Sigmoid colon (tissue), 3 donors: ENCODE data around the gene NVL.

Experiments
- CTCF ChIP-seq, 4 experiments: fragments of 450-650 bp in 3 of 4; fragments of 200-600 bp in 1 of 4; IDR thresholded peaks; one replicate each; pipeline ENCODE4 v1.5.1; 2016 to 2019; ENCODE audit warnings: antibody characterized with exemption in 4 of 4, mild to moderate bottlenecking in 3 of 4, moderate library complexity in 2 of 4
- POLR2A ChIP-seq, 2 donors: fragments of 450-650 bp; IDR thresholded peaks; one replicate each; pipeline ENCODE4 v1.6.1; 2016; ENCODE audit warnings: antibody characterized with exemption in 2 of 2, mild to moderate bottlenecking in 2 of 2, moderate library complexity in 2 of 2

DNA sequence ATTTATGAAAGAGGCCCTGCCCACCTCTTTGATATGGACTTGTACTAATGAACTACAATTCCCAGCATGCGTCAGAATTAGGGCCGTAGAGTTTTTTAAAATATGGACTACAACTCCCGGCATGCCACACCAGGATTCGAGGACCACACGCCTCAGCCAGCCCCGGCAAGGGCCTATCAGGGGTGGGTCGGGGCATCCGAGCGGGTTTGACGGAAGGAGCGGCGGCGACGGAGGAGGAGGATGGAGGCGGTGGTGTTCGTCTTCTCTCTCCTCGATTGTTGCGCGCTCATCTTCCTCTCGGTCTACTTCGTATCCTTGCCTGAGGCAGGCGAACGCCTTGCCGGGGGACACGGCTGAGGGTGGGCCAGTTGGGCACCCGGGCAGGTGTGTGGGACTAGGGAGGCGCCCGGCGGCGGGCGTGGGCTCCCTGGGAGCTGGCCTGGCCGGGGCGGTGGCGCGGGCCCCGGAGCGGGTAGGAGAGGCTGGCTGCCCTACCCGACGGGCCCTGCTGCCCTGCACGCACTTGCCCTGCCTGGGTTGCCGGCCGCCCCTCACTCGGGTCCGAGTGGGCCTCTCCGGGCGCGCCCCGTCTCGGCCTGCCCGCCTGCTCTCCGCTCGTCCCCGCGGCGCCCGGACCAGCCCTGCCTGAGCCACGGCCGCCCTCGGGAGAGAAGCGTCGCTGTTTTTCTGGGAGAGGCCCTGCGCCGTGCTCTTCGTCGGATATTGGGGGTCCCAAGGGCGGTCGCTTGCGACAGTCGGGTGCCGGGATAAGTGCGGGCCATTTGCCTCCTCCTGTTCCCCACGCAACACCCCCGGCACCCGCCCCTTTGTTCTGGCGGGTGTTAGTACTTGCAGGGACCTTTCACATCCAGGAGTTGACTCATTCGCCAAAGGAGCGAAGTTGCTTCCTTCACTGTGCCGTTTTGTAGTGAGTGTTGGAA lies 27.0 kb upstream of the NVL start, which contains the start of gene CNIH4:
- no peak for TF ChIP-seq CTCF (IDR thresholded peaks at IDR 0.05)
- peak; percentile 86 to 93 for TF ChIP-seq POLR2A (IDR thresholded peaks at IDR 0.05)
